NK-92 (cell line): ENCODE data around the gene CDK10.
"Not testable (repeated sequence)": the region's sequence is repeated elsewhere in the genome, so short reads cannot be mapped to it uniquely, and the experiment has no call there.

ENCODE experiments used
- DNase-seq: peaks from one replicate; lab custom pipeline; 2025; ENCODE audit not compliant: unreplicated experiment; lab: John Stamatoyannopoulos, UW

Gene CDK10

DNA sequence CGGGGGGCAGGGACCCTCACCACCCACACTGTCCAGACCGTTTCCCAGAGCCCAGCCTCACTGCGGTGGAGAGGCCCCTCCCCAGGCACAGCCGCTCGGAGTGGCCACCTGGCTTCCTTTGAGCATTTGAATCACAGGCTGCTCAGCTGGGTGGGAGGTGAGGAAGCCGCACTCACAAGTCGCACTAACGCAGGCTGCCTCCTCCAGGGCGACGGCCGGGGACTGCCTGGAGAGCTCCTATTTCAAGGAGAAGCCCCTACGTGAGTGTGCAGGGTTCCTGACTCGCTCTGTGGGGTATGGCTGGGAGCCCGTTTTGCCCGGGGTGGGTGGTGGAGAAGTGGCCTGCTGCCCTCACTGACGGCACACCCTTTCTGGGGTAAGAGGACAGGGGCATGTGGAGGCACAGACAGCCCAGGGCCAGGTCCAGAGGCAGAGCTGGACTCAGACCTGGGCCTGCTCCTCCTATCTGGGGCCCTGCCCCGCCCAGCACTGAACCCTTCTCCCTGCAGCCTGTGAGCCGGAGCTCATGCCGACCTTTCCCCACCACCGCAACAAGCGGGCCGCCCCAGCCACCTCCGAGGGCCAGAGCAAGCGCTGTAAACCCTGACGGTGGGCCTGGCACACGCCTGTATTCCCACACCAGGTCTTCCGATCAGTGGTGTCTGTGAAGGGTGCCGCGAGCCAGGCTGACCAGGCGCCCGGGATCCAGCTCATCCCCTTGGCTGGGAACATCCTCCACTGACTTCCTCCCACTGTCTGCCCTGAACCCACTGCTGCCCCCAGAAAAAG is 8.8 kb downstream of the CDK10 start:
- DNase-seq: no peak

- DNase-seq: no peak
Observed at GRCh38 chr16:89695875-89696669, 9.6 kb downstream of the CDK10 start.

DNA sequence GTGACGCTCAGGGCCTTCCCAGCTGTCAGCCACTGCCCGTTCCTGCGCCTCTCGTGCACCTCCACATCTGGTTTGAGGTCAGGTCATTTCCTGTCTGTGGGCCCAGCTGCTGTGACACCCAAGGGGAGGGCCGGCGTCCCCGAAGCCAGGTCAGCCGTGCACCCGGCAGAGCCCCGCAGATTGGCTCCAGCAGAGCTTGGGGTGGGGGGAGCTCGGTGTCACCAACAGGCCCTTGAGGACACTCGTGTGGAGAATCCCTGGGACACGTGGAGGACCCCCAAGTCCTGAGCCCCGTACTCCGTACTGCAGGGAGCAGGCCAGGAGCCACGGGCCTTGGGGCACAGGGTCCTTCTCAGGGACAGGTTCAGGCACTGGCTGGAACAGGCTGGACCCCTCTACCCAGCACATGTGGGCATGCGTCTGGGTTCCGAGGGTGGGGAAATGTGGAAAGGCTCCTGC is 10.2 kb downstream of the CDK10 start:
- DNase-seq: no peak

DNA sequence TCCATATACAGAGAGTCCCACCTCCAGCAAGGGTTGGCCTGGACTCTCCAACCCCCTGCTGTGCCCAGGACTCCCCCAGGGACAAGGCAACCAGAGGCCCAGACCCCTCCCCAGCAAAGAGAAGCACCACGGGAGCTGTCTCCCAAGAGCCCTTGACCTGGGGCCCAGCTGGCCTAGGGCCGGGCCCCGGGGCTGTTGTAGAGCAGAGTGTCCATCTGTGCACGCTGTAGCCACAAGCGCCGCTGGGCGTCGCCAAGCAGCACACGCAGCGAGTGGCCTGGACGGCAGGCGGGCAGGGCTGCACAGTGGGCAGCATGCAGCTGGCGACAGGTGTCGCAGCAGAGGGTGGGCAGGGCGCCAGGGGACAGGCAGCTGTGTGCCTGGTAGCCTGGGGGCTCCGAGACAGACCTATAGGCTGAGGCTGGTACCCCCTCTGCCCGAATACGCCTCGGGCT is 10.7 kb downstream of the CDK10 start:
- no peak for DNase-seq

GRCh38 chr16:89697616-89698331 is 11.3 kb downstream of the CDK10 start:
- no peak for DNase-seq

GRCh38 chr16:89698717-89699116 is 12.2 kb downstream of the CDK10 start:
- not testable (repeated sequence) for DNase-seq

DNA sequence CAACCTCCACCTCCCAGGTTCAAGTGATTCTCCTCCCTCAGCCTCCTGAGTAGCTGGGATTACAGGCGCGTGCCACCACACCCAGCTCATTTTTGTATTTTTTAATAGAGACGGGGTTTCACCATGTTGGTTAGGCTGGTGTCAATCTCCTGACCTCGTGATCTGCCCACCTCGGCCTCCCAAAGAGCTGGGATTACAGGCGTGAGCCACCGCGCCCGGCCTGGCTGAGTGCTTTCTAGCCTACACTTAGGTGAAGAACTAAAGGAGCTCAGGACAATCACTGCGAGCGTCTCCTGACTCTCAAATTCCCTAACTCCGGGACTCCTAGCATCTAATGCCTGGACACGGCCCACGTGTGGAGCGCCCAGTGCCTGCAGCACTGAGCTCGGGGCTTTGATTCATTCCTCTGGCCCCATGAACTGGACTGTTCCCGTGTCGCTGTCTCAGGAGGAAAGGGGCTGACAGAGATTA is 13.2 kb downstream of the CDK10 start:
- DNase-seq: not testable (repeated sequence)

GRCh38 chr16:89700100-89700648 is 13.7 kb downstream of the CDK10 start:
- peak; percentile 87 for DNase-seq

GRCh38 chr16:89700649-89701424 is 14.3 kb downstream of the CDK10 start:
- no peak for DNase-seq

GRCh38 chr16:89701425-89702406 is 15.2 kb downstream of the CDK10 start, which contains the start of gene SPATA2L:
Gene SPATA2L, minus strand, starts transcription at chr16:89701705. Its CDS starts 473 bp downstream, at chr16:89701232.
- peak; percentile 79 for DNase-seq

DNA sequence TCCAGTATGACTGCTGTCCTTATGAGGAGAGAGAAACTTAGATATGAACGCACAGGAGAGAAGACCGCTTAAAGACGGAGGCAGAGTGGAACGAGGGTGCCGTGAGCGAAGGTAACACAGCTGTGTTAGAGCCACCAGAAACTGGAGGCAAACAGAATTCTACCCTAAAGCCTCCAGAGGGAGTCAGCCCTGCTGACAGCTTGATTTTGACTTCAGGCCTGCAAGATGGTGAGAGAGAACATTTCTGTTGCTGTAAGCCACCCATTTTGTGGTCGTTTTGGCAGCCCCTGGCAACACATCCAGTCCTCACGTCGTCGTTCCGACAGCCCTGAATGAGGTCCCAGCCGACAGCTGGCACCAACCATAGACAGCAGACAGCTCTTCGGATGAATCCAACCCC is 17.8 kb downstream of the CDK10 start:
- no peak for DNase-seq

GRCh38 chr16:89705006-89705405 is 18.5 kb downstream of the CDK10 start:
- DNase-seq: no peak

- DNase-seq: no peak
Observed at GRCh38 chr16:89706518-89707260, 20.2 kb downstream of the CDK10 start.

- DNase-seq: no peak
Observed at GRCh38 chr16:89707695-89708094, 21.2 kb downstream of the CDK10 start.

- DNase-seq: no peak
Observed at GRCh38 chr16:89708481-89708931, 22.0 kb downstream of the CDK10 start.

GRCh38 chr16:89709166-89709565 is 22.7 kb downstream of the CDK10 start:
- DNase-seq: no peak

DNA sequence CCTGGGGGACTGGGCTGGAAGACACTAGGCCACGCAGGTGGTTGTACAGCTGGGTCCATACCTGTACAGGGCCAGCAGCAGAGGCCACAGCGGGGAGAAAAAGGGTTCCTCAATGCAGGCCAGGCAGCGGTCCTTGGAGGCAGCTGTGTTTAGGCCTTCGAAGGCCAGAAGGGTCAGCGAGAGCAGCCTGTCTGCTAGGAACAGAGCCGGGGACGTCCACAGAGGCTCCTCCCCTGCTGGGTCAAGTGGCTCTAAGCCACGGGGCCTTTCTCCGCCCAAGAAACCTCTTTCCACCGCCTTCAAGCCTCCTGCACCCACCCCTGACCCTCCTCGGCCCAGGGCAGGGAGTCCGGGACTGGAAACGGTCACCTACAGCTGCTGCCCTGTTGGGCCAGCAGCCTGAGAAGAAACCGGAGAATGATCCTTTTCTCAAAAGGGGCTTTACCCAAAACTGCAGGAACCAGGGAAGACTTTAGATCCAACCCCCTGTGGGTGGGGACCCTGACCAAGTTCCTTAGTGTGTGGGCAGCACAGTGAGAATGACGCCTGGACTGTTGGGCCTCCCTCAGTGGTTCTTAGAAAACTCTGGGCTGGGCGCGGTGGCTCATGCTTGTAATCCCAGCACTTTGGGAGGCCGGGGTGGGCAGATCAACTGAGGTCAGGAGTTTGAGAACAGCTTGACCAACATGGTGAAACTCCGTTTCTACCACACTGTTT is 23.4 kb downstream of the CDK10 start:
- DNase-seq: no peak
